Measurements from ENCODE around the gene TGM1.

The TGM1 gene

GRCh38 chr14:24271134-24271833, 8.3 kb upstream of the TGM1 start, which contains the start of gene RABGGTA:
TSS of gene RABGGTA (minus strand) at chr14:24271597. CDS start at chr14:24271115, 482 bp downstream.
- peak; percentile 65 for DNase-seq (ENCODE audit: low read depth)

DNA sequence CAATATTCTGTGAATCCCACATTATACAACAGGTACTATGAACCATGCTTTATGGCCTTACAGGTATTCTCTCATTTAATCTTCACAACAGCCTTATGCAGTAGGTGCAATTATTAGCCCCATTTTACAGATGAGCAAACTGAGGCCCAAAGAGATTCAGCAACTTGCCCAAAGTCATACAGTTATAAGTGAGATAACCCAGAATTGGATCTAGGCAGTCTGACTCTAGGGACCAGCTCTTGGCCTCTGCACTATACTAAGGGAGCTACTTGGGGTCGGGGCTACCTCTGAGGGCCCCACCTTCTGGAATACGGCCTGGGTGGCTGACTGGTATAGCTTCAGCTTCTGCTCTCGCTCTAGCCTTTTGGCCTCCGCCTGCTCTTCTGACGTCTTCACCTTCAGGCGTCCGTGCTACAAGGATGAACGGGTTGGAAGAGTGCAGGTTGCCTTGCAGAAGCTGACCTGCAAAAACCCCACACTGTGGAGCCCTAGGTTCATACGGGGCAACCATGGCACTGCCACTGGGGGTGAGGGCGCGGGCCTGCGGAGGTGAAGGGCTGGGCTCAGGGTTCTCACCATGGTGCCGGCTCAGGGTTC, 7.7 kb upstream of the TGM1 start:
- DNase-seq (ENCODE audit: low read depth) = no peak

- no peak for DNase-seq (ENCODE audit: low read depth)
Observed at GRCh38 chr14:24269910-24270536, 7.0 kb upstream of the TGM1 start.

DNA sequence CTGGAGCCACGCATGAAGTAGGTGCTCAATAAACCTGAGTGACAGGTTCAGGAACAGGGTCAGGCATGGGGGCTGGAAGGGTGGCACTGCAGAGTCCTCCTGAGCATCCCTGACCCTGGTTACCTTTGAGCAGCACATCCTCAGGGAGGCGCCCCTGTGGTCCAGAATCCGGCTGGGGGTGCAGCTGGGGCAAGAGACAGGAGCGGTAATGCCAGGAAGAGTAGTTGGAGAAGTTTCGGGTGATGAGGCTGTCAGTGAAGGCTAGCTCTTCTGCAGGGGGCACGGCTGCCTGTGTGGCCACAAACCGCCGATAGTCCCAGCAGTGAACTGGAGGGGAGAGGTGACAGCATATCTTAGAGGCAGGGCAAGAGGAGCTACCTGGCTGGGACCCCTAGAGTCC, 6.4 kb upstream of the TGM1 start:
- no peak for DNase-seq (ENCODE audit: low read depth)

GRCh38 chr14:24268225-24268624, 5.2 kb upstream of the TGM1 start:
- no peak for DNase-seq (ENCODE audit: low read depth)

DNA sequence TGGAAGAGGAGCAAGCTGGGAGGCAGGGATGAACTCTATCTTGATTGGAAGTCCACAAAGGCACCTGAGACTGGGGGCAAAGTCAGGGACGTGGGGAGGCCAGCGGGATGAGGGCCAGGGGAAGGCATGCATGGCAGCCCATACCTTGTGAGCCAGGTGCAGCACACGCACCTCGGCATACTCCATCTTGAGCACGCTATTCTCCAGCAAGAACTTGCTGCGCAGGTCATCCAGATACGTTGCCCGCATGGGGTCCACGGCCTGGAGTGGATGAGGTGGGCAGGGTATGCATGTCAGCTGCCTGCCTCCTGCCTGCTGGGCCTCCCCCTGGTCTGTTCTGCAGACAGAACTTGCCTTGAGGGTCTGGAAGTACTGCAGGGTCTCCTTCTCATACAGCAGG, 4.5 kb upstream of the TGM1 start:
- no peak for DNase-seq (ENCODE audit: low read depth)

GRCh38 chr14:24266344-24267244, 3.6 kb upstream of the TGM1 start:
- DNase-seq (ENCODE audit: low read depth) = no peak

- no peak for DNase-seq (ENCODE audit: low read depth)
Observed at GRCh38 chr14:24264298-24264697, 1.3 kb upstream of the TGM1 start.

DNA sequence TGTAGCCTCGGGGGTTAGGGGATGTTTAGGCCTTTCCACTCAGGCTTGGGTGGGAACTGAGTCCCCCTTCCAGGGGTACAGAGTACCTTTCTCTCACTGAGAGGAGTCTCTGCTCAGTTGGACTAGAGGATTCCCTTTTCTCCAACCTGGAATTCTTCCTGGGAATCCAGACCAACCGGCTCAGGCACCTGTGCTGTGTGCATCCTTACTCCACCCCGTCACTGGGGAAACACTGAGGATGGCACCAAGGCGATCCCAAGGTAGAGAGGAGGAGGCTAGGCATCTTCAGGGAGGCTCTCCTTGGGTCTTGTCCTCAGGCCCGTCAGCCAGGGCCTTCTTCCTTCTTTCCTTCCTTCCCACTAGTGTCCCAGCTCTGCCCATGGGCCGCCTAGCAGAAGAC, 871 bp upstream of the TGM1 start:
- DNase-seq (ENCODE audit: low read depth) = no peak

- DNase-seq (ENCODE audit: low read depth) = no peak
Observed at GRCh38 chr14:24261969-24262327, 1.0 kb downstream of the TGM1 start.

- DNase-seq (ENCODE audit: low read depth) = no peak
Observed at GRCh38 chr14:24261256-24261968, 1.6 kb downstream of the TGM1 start.

DNA sequence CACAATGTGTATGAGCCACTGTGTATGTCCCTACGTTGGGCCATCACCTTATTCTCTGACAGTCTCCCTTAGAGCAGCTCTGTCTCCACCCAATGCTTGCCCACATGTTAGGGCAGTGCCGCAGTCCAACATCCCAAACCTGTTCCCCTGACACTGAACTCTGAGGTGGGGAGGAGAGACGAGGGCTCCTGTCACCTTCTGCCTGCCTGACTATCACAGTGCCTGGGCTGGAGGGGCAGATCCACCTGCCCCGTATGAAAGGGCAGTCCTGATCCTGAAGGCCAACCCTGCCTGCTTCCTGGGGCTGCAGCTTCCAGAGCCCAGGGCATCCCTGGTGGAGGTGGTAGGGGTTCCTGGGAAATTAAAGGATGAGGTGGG, 2.2 kb downstream of the TGM1 start:
- DNase-seq (ENCODE audit: low read depth) = no peak

GRCh38 chr14:24260026-24260779, 2.8 kb downstream of the TGM1 start:
- DNase-seq (ENCODE audit: low read depth) = no peak

- DNase-seq (ENCODE audit: low read depth) = no peak
Observed at GRCh38 chr14:24259282-24260025, 3.5 kb downstream of the TGM1 start.

DNA sequence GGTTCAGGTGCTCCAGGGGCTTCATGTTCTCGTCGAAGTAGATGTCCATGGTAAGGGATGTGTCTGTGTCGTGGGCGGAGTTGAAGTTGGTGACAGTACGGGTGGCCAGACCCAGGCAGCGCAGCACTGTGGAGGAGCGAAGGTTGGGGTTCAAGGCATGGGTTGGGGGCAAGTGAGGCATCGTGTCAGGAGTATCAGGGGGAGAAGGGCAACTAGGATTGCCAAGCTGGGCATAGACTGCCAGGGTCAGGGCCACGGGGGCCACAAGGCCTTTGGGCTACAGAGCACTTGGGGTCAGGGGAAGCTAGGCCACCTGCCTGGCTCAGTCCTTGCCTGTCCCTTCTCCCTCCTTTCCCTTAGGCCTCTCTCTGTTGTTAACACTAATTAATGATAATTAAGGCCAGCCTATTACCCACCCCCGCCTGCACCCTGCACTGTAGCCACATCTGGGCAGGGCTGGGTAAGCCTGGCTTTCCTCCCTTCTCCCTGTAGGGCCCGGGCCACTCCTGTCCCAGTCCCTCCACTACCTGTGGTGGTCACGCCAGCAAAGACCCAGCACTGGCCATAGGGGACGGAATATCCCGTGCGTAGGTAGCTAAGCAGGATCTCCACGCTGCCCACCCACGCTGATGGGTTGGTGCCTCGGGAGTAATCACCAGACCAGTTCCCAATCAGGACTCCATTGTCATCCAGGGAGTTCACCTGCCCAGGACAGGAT, 4.3 kb downstream of the TGM1 start:
- DNase-seq (ENCODE audit: low read depth) = no peak

- DNase-seq (ENCODE audit: low read depth) = no peak
Observed at GRCh38 chr14:24258119-24258518, 4.9 kb downstream of the TGM1 start.

- no peak for DNase-seq (ENCODE audit: low read depth)
Observed at GRCh38 chr14:24256960-24257359, 6.0 kb downstream of the TGM1 start.

- DNase-seq (ENCODE audit: low read depth) = peak; percentile 76
Observed at GRCh38 chr14:24255931-24256711, 6.9 kb downstream of the TGM1 start.

DNA sequence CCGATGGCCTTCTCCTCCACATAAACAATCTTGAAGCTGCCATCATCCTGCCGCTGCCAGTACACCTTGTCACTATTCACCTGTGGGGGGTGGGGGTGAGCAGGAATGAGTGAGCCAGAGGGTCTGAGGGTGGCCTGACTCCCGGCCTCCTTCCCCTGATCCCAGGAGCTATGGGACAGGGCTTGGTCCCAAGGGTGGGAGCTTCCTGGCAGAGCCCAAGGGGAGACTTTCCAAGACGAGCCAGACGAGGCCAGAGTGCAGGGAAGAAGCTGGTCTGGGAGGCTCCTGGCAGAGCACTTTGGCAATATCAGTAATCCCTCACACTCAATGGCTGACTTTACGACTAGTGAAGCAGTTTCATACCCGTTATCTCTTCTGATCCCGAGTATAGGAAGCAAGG, 7.5 kb downstream of the TGM1 start:
- DNase-seq (ENCODE audit: low read depth) = no peak

Data from CMK (cell line).